Measurements from ENCODE around the gene HPS1. TPM values are rescaled to one million over a fixed set of nuclear protein-coding genes. Genes with fewer than 3 reads are reported as not detected.

HPS1 gene
- total and polyA plus RNA-seq, 11 donors, result 20.9 to 61.4 (median 38.5) TPM

DNA sequence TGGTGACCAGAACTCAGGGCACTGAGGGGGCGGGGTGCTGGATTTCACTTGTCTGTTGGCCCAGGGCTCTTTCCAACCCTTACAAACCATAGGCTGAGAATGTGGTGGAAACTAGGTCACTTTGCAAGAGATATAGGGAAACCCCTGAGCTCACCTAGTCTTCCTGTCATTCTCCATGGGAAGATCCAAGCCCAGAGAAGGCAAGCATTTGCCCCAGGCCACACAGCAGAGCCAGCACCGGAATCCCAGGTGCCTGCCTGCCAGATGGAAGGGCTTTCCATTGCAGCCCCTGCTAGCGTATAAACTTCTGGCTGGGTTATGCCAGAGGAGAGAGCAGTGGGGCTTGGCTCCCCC, 32.2 kb downstream of the HPS1 start:
- Histone ChIP-seq H3K4me1 (peaks cover 0 to 50% (median 24%) of the 10 kb centered on the region in 12 donors), H3K9me3 (no peaks in the 10 kb centered on the region), H3K27ac (peak overlapping the region; percentile 67 to 90 (median 84)), H3K36me3 (peaks cover 0 to 35% (median 28%) of the 10 kb centered on the region in 9 donors), H3K27me3 (no peaks in the 10 kb centered on the region), H3K4me3 (peak overlapping the region; percentile 9 to 67 (median 60))
- 30 to 49% (median 42%) methylated on average over 3 of the region's 3 CpGs for WGBS, 4 donors
- intact Hi-C loops (cut with DNase I), result loop anchor here in 1 of 10 donors (10.0 kb wide), 1 partner anchor 270 kb away; no protein-coding TSS in a partner anchor
- no peak for DNase-seq
- ATAC-seq, result peak in 1 of 4 donors; percentile 4
- no peak for TF ChIP-seq POLR2A (IDR thresholded peaks at IDR 0.05)
- TF ChIP-seq, protein P1, sequence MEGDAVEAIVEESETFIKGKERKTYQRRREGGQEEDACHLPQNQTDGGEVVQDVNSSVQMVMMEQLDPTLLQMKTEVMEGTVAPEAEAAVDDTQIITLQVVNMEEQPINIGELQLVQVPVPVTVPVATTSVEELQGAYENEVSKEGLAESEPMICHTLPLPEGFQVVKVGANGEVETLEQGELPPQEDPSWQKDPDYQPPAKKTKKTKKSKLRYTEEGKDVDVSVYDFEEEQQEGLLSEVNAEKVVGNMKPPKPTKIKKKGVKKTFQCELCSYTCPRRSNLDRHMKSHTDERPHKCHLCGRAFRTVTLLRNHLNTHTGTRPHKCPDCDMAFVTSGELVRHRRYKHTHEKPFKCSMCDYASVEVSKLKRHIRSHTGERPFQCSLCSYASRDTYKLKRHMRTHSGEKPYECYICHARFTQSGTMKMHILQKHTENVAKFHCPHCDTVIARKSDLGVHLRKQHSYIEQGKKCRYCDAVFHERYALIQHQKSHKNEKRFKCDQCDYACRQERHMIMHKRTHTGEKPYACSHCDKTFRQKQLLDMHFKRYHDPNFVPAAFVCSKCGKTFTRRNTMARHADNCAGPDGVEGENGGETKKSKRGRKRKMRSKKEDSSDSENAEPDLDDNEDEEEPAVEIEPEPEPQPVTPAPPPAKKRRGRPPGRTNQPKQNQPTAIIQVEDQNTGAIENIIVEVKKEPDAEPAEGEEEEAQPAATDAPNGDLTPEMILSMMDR (IDR thresholded peaks at IDR 0.05), result no peak

DNA sequence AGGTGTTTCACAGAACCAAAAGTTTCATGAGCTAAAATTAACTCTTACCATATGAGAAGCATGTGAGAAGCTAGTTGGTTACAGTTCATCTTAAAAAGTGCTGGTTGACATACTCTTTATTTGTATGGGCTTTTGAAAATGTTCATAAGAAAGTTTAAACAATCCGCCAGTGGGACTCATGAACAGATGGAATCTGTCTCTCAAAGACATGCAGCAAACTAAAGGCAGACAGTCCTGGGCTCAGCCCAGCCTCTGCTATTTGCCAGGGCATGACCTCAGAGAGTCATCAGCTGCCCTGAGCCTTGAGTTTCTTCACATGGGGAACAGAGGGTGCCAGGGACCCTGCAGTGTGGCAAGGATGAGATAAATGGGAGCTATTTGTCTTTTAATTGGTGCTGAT, 35.0 kb downstream of the HPS1 start:
- H3K9me3 ChIP-seq, result no peaks in the 10 kb centered on the region
- TF ChIP-seq POLR2A (IDR thresholded peaks at IDR 0.05), result no peak
- TF ChIP-seq, protein P1 (IDR thresholded peaks at IDR 0.05), result no peak
- H3K4me1 ChIP-seq, result peaks cover 0 to 50% (median 24%) of the 10 kb centered on the region in 12 donors
- no peak overlapping the region for H3K4me3 ChIP-seq
- peak overlapping the region in 2 of 12 donors; percentile 9 to 26 for H3K27ac ChIP-seq
- 33 to 66% (median 57%) methylated on average over 1 of the region's 1 CpG for WGBS, 4 donors
- H3K36me3 ChIP-seq, result peaks cover 0 to 7% (median under 1%) of the 10 kb centered on the region in 9 donors
- ATAC-seq, result no peak
- intact Hi-C loops (cut with DNase I), result loop anchor here in 1 of 10 donors (10.0 kb wide), 1 partner anchor 267 kb away; no protein-coding TSS in a partner anchor
- no peak for DNase-seq
- H3K27me3 ChIP-seq, result no peaks in the 10 kb centered on the region

DNA sequence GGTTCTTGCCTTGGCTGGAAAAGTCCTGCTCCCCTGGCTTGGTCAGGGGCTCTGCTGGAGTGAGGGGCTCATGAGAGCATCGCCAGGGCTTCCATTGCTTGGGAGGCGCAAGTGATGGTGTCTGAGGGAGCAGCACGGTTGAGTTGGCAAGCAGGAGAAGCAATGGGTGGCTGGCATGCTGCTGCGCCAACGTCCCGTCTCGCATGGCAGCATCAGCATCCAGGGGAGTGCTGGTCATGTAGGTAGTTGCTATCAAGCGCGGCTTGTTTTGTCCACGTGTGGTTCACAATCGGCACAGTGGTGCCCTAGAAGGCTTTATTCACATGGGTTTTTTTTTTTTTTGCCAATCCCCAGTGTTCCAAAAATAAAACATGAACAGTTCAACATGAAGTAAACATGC, 35.6 kb downstream of the HPS1 start:
- ATAC-seq, result no peak

DNA sequence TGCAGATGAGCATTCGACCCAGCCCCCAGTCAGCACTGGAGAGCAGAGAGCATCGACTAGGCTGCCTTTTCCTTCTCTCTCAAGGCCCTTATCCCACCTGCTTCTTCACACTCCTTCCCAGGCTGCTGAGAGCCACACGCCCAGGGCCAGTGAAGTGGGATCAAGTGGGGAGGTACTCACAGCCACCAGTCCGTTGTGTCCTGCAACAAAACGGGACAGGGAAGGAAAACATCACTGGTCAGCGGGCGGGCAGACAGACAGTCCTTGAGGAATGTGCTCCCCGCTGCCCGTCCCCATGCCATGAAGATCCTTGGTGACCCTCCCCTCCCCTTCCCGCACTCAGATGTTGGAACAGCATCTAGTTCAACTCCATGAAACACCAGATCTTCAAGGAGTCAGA, 36.0 kb downstream of the HPS1 start:
- DNase-seq (no peak), ATAC-seq (no peak)
- Histone ChIP-seq H3K9me3 (no peaks in the 10 kb centered on the region), H3K4me3 (no peak overlapping the region), H3K27ac (no peak overlapping the region), H3K36me3 (peaks cover 0 to 2% (median 0%) of the 10 kb centered on the region in 9 donors), H3K27me3 (no peaks in the 10 kb centered on the region), H3K4me1 (peaks cover 0 to 48% (median 21%) of the 10 kb centered on the region in 12 donors)
- intact Hi-C loops (cut with DNase I), result loop anchor here in 1 of 10 donors (10.0 kb wide), 1 partner anchor 266 kb away; no protein-coding TSS in a partner anchor
- TF ChIP-seq, protein P1 (IDR thresholded peaks at IDR 0.05), result no peak
- TF ChIP-seq POLR2A (IDR thresholded peaks at IDR 0.05), result no peak
- 83 to 84% (median 83%) methylated on average over 10 of the region's 10 CpGs for WGBS, 4 donors

More for the DNA sequence above, 35.6 kb downstream of the HPS1 start:
- WGBS, 4 donors, result 82 to 85% (median 84%) methylated on average over 11 of the region's 11 CpGs
- intact Hi-C loops (cut with DNase I), result loop anchor here in 1 of 10 donors (10.0 kb wide), 1 partner anchor 266 kb away; no protein-coding TSS in a partner anchor
- TF ChIP-seq, protein P1 (IDR thresholded peaks at IDR 0.05), result no peak
- no peak for TF ChIP-seq POLR2A (IDR thresholded peaks at IDR 0.05)
- H3K27ac ChIP-seq, result no peak overlapping the region
- DNase-seq, result no peak
- no peaks in the 10 kb centered on the region for H3K27me3 ChIP-seq
- no peaks in the 10 kb centered on the region for H3K9me3 ChIP-seq
- no peak overlapping the region for H3K4me3 ChIP-seq
- H3K36me3 ChIP-seq, result peaks cover 0 to under 1% (median 0%) of the 10 kb centered on the region in 9 donors
- peaks cover 0 to 50% (median 24%) of the 10 kb centered on the region in 12 donors for H3K4me1 ChIP-seq

Data from heart left ventricle (tissue), 16 donors.